Right hindlimb (tissue), 1 donor: ENCODE data around the gene INF2.
"Not testable (repeated sequence)": the region's sequence is repeated elsewhere in the genome, so short reads cannot be mapped to it uniquely, and the experiment has no call there.

Experiments
- DNase-seq: peaks from one replicate; pipeline ENCODE4 v3.0.0-alpha.2; 2018

The INF2 gene

GRCh38 chr14:104657563-104658324 lies 31.7 kb upstream of the INF2 start:
- no peak for DNase-seq

- DNase-seq, result no peak
These were observed 31.1 kb upstream of the INF2 start for GRCh38 chr14:104658325-104658712.

DNA sequence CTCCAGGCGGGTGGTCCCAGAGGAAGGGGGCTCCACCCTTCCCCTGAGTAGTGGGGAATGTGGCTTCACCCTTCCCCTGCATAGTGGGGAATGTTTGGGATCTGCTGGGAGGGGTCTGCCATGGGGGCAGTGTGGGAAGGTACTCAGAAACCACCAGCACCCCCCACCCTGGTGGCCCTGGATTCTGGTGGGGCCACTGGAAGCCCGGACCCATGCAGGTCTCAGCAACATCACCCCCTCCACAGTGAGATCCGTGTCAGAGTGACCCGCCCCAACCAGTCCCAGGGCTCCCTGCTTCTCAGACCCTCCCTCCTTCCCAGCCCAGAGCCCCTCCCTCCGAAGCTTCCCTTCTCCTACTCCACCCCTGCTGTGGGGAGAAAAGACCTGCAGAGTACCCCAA lies 30.3 kb upstream of the INF2 start:
- DNase-seq, result no peak

DNA sequence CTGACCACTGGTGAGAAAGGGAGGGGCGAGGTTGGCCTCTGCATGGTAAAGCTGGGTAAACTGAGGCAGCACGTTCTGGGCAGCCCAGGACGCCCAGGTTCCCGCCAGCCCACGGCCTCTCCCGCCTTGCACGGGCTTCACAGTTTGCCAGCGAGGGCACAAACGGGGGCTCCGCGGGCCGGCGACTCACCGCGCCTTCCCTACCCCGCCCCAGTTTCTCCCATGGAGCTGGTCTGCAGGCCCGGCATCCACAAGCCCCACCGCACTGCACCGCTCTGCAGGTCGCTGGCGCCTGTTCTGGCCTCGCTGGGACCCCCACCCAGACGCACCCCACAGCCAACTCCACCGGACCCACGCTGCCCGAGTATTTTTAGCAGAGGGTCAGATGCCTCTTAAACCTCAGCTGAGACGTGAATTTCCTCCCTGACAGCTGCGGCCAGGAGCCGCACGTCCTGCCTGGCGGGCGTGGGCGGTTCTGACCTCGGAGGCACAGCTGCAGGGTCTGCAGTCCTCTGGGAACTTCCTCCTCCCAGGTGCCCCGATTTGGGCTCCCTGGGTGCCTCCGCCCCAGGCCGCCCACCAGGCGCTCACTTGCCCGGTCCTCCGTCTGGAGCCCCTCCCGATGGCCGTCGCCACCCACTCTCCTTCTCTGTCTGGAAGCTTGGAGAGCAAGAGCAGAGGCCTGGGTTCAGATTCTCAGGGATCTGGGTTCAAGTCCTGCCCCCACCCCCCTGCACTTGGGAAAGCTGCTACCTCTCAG lies 29.5 kb upstream of the INF2 start:
- DNase-seq, result no peak

- DNase-seq, result peak; percentile 18
These were observed 28.8 kb upstream of the INF2 start for GRCh38 chr14:104660597-104660996.

DNA sequence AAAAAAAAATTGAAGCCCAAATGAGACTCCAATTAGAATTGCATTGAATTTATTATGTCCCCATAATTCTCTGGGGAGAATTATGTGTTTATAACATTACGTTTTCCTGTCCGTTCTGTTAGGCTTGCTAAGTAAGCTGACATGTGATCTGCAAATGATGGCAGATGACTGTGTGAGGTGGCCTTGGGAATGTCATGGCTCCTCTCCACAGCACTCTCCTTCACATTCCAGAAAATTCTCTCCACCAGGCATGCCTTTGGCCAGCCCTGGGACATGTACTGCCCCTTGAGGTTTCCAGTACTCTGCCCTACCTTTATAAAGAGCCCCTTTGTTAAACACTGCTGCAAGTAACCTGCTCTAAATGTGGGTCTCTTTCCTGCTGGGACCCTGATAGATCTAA lies 28.3 kb upstream of the INF2 start:
- no peak for DNase-seq

GRCh38 chr14:104661528-104662157 lies 27.8 kb upstream of the INF2 start:
- DNase-seq, result not testable (repeated sequence)

DNA sequence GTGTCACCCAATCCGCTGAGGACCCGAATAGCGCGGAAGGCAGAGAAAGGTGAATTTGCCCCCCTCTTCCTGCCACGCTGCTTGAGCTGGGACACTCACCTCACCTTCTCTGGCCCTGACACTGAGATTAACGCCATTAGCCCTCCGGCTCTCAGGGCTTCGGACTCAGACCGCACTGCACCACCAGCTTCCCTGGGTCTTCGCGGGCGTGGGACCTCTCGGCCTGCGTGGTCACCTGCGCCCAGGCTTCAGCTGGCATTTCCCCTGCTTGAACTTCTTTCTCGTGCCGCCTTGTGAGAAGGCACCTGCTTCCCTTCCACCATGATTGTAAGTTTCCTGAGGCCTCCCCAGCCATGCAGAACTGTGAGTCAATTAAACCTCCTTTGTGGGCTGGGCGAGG lies 26.9 kb upstream of the INF2 start:
- DNase-seq, result not testable (repeated sequence)

GRCh38 chr14:104664107-104664506 lies 25.3 kb upstream of the INF2 start:
- DNase-seq, result no peak

DNA sequence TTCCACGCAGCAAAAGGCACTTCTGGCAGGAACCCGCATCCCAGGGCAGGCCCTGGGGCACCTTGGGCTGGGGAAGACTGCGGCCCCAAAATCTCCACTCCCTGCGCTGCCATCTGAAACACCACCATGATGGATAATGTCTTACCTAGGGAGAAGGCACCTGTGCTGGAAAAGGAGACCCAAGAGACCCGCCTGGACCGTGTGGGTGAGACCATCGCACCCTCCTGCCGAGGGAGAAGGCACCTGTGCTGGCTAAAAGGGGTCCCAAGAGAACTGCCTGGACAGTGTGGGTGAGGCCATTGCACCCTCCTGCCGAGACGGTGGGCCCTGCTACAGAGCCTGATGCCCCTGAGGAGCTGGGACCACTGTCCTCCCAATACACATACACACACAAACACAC lies 24.8 kb upstream of the INF2 start:
- no peak for DNase-seq

- DNase-seq, result no peak
These were observed 24.2 kb upstream of the INF2 start for GRCh38 chr14:104665114-104665656.

DNA sequence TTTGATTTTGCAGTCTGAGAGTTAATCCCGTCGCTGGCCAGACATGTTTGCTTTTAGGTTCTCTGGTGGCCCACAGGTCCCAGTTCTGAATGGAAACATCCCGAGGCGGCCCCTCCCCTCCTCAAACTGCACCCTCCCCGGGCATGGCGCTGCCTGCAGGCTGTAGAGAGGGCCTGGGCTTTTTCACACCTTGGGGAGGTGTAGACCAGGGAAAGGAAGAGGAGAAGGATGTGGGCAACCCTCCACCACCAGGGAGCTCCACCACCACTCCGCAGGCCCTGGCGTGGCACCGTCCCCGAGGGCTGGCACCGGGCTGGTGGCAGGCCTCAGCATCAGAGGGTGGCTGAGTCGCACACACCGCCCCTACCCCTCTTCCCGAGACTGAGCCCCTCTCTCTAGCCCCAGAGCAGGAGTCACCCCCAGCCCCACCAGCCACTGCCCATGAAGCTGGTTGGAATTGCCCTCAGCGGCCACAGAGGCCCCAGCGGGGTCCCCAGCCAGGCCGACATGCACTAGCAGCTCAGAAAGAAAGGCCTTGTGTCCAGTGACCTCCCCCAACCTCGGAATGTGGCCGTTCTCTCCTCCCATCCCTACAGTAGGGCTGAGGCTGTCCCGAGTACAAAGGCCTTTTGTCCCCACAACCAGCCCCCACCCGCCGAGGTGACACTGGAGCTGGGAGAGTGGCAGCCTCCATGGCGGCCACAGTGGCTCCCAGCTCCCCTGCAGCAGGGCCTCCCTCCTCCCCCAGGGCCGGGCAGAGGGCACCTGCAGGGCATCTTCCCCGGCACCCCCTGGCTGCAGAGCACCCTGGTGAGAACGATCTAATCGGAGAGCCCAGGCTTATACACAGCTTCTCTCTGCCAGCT lies 23.5 kb upstream of the INF2 start:
- DNase-seq, result peak; percentile 54

- not testable (repeated sequence) for DNase-seq
These were observed 22.9 kb upstream of the INF2 start for GRCh38 chr14:104666523-104666895.

- DNase-seq, result no peak
These were observed 22.4 kb upstream of the INF2 start for GRCh38 chr14:104666981-104667380.

GRCh38 chr14:104669697-104670096 lies 19.7 kb upstream of the INF2 start:
- no peak for DNase-seq

DNA sequence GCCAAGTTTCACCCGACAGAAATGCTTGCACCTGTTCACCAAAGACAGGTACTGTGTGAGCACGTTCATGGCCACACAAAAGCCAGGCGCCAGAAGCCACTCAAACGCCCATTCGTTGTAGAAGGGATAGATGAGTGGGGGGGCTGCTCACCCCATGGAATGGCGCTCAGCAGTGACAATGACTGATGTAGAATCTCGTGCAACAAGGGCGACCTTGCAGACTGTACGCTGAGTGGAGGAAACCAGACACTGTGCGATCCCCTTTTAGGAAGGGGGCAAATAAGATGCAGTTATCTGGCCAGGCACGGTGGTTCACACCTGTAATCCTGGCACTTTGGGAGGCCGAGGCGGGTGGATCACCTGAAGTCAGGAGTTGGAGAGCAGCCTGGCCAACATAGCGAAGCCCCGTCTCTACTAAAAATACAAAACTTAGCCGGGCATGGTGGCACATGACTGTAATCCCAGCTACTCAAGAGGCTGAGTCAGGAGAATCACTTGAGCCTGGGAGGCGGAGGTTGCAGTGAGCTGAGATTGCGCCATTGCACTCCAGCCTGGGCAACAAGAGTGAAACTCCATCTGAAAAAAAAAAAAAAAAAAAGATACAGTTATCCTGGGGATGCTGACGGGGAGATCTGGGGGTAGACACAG lies 18.0 kb upstream of the INF2 start:
- DNase-seq, result not testable (repeated sequence)

DNA sequence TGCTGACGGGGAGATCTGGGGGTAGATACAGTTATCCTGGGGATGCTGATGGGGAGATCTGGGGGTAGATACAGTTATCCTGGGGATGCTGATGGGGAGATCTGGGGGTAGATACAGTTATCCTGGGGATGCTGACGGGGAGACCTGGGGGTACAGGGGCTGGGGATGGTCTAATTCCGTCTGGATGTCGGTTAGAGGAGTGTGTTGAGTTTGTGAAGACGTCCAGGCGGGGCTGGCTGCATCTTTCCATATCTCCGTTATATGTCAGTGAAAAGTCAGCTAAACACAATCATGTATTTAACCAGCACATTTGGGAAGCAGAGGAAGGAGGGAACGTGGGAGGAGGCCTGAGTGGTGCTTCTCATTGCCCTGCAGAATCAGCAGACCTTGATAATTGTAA lies 17.3 kb upstream of the INF2 start:
- DNase-seq, result not testable (repeated sequence)

- DNase-seq, result no peak
These were observed 15.9 kb upstream of the INF2 start for GRCh38 chr14:104673481-104673880.

- no peak for DNase-seq
These were observed 14.0 kb upstream of the INF2 start for GRCh38 chr14:104675447-104675846.

GRCh38 chr14:104676130-104676693 lies 13.2 kb upstream of the INF2 start:
- DNase-seq, result peak; percentile 19

- peak; percentile 58 for DNase-seq
These were observed 12.5 kb upstream of the INF2 start for GRCh38 chr14:104676694-104677511.
